Thoracic aorta (tissue), 2 donors: Measurements from ENCODE around the gene MAML1. TPM values are rescaled to one million over a fixed set of nuclear protein-coding genes. Genes with fewer than 3 reads are reported as not detected.
A peak's percentile ranks its signal among the peaks of the same experiment; 100 is the strongest.
"Not testable (repeated sequence)": the region's sequence is repeated elsewhere in the genome, so short reads cannot be mapped to it uniquely, and the experiment has no call there.

Source experiments
- ATAC-seq: fragments of 150-250 bp; one replicate; pipeline ENCODE4 v1.8.0; 2017; ENCODE audit warnings: low read depth; ENCODE audit not compliant: insufficient number of reproducible peaks, low FRiP score
- DNase-seq: peaks from one replicate; pipeline ENCODE4 v3.0.0-alpha.2; 2020; ENCODE audit warnings: low spot score
- H3K27ac ChIP-seq, 2 donors: fragments of 200-600 bp; sonication (generic); 1 replicate in 1 of 2; 2 replicates in 1 of 2; pipeline ENCODE4 v1.5.1; 2016; ENCODE audit warnings: mild to moderate bottlenecking in 2 of 2, moderate library complexity in 2 of 2
- H3K27me3 ChIP-seq: fragments of 200-600 bp; sonication (generic); replicated peaks from 2 replicates; pipeline ENCODE4 v1.6.0; 2016; ENCODE audit warnings: mild to moderate bottlenecking; ENCODE audit not compliant: insufficient read depth
- H3K36me3 ChIP-seq: fragments of 200-600 bp; sonication (generic); one replicate; pipeline ENCODE4 v1.5.1; 2016
- H3K4me1 ChIP-seq, 2 donors: fragments of 200-600 bp; sonication (generic); 1 replicate in 1 of 2; 2 replicates in 1 of 2; pipeline versions ENCODE4 v1.5.1 to v1.6.0; 2016; ENCODE audit warnings: low read depth in 2 of 2, mild to moderate bottlenecking in 1 of 2; ENCODE audit not compliant: control insufficient read depth in 1 of 2
- H3K4me3 ChIP-seq: fragments of 200-600 bp; sonication (generic); 2 replicates; pipeline ENCODE4 v1.5.1; 2016; ENCODE audit warnings: mild to moderate bottlenecking
- H3K9me3 ChIP-seq: fragments of 200-600 bp; sonication (generic); 2 replicates; pipeline ENCODE4 v1.5.1; 2016
- CTCF ChIP-seq: fragments of 200-600 bp; sonication (generic); IDR thresholded peaks from one replicate; pipeline ENCODE4 v1.5.1; 2019; ENCODE audit warnings: antibody characterized with exemption
- total RNA-seq, 2 donors: library from RNA; depleted of rRNA; stranded (reverse); fragments of >200 nt; gene quantifications; one replicate each; pipeline versions ENCODE4 v1.1.0 to v1.2.3, GENCODE V29; 2016

MAML1 gene
- 10 to 100 TPM; 22.9 to 38.1 TPM for total RNA-seq

GRCh38 chr5:179732412-179732917 lies at the start of gene MAML1:
Gene MAML1, plus strand, starts transcription at chr5:179732822. Its CDS starts 291 bp downstream, at chr5:179733113.
- TF ChIP-seq CTCF, result no peak
- Histone ChIP-seq H3K4me3 (peak within 1 kb of the TSS; percentile 87), H3K36me3 (peaks cover 16% of the 10 kb centered on the region), H3K9me3 (no peaks in the 10 kb centered on the region), H3K27ac (peak within 1 kb of the TSS; percentile 82 to 93), H3K27me3 (no peaks in the 10 kb centered on the region), H3K4me1 (peaks cover 35 to 47% of the 10 kb centered on the region in 2 donors)
- ATAC-seq, result peak; percentile 96
- DNase-seq, result peak; percentile 98

GRCh38 chr5:179689212-179689611 lies 43.4 kb upstream of the MAML1 start:
- not testable (repeated sequence) for H3K27me3 ChIP-seq, DNase-seq, ATAC-seq, H3K9me3 ChIP-seq, H3K27ac ChIP-seq, H3K4me1 ChIP-seq, H3K36me3 ChIP-seq, H3K4me3 ChIP-seq

GRCh38 chr5:179694561-179694960 lies 38.1 kb upstream of the MAML1 start:
- no peak overlapping the region for H3K27ac ChIP-seq
- DNase-seq (no peak), ATAC-seq (no peak)
- H3K27me3 ChIP-seq, result no peaks in the 10 kb centered on the region
- no peaks in the 10 kb centered on the region for H3K36me3 ChIP-seq
- peaks cover 4 to 14% of the 10 kb centered on the region in 2 donors for H3K4me1 ChIP-seq
- no peaks in the 10 kb centered on the region for H3K9me3 ChIP-seq
- no peak for TF ChIP-seq CTCF
- H3K4me3 ChIP-seq, result no peak overlapping the region

- Histone ChIP-seq H3K4me3 (no peak overlapping the region), H3K36me3 (no peaks in the 10 kb centered on the region), H3K9me3 (no peaks in the 10 kb centered on the region), H3K27ac (peak overlapping the region in 1 of 2 donors; percentile 93), H3K27me3 (no peaks in the 10 kb centered on the region), H3K4me1 (peaks cover 8 to 33% of the 10 kb centered on the region in 2 donors)
- DNase-seq (no peak), ATAC-seq (no peak)
- TF ChIP-seq CTCF, result no peak
Measured at GRCh38 chr5:179696603-179697002, 36.0 kb upstream of the MAML1 start.

GRCh38 chr5:179697108-179697507 lies 35.5 kb upstream of the MAML1 start:
- DNase-seq (no peak), ATAC-seq (no peak)
- TF ChIP-seq CTCF, result no peak
- Histone ChIP-seq H3K27me3 (no peaks in the 10 kb centered on the region), H3K9me3 (no peaks in the 10 kb centered on the region), H3K36me3 (no peaks in the 10 kb centered on the region), H3K4me3 (no peak overlapping the region), H3K27ac (peak overlapping the region; percentile 93 to 98), H3K4me1 (peaks cover 8 to 36% of the 10 kb centered on the region in 2 donors)

GRCh38 chr5:179697543-179697942 lies 35.1 kb upstream of the MAML1 start:
- H3K9me3 ChIP-seq, H3K36me3 ChIP-seq, H3K27me3 ChIP-seq, DNase-seq, ATAC-seq: not testable (repeated sequence)
- Histone ChIP-seq H3K27ac (peak overlapping the region; percentile 93 to 98), H3K4me3 (peak overlapping the region; percentile 86), H3K4me1 (peaks cover 8 to 40% of the 10 kb centered on the region in 2 donors)
